GM19035 (cell line): Measurements from ENCODE around the gene PMPCA.
"Not testable (repeated sequence)": the region's sequence is repeated elsewhere in the genome, so short reads cannot be mapped to it uniquely, and the experiment has no call there.

Experiments
- ATAC-seq: cut with Tn5 transposase; IDR thresholded peaks from one replicate; pipeline ENCODE4 v1.9.1; 2021; ENCODE audit not compliant: unreplicated experiment

Gene PMPCA

DNA sequence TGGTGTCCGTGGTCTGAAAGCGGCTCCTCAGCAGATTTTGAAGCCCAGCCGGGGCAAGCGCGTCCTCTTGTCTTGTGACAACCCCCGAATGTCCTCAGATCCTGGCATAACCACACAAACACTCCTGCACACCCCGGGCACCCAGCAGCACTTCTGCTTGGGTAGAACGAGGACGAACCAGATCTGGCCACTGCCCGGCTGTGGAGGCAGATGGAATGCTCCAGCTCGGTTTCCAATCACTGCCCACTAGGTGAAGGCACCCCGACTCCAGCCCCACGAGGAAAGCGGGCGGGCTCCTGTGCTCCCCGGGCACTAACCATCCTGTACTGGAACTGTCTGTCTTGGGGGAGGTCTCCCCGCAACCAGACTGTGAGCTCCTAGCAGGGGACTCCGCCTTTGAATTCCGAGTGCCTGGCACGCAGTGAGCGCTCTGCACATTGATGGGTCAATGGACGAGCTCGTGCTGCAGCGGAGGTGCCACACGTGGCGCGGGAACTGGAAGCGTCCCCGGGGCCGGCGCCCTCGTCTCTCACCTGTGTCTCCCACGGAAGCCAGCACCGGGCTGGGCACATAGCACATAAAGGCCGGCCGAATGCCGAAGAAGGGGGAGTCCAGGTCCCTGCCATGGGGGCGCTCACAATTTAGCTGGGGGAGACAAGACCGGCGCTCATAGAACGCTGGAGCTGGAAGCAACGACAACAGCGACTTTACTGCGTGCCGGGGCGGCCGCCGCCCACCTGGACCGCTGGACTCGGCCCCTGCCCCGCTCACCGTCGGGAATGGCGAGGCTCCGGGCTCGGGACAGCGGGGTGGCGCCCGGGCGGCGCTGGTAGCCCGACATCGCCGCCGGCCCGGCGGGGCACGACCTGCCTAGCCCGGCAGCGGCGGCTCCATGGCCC lies 652 bp upstream of the PMPCA start:
- ATAC-seq = peak; percentile 22

GRCh38 chr9:136411378-136411777 lies 920 bp downstream of the PMPCA start:
- no peak for ATAC-seq

DNA sequence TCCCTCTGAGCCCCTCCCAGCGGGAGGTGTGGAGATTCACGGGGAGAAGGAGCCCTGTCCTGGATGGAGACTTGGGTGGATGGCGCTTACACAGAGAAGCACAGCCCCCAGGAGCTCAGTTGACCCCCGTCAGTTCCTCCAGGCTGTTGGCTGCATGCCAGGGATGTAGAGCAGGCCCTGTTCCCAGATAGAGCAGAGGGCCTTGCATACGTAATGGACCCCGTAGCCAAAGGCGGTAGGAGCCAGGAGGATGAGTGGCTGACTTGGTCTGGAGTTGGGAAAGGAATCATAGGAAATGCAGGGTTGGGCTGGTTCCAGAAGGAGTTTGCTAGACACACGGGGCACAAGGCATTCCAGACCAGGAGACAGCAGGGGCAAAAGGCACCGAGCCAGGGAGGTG lies 2.5 kb downstream of the PMPCA start:
- no peak for ATAC-seq

- no peak for ATAC-seq
These were observed 6.0 kb downstream of the PMPCA start for GRCh38 chr9:136416427-136416826.

- ATAC-seq = no peak
These were observed 6.5 kb downstream of the PMPCA start for GRCh38 chr9:136416914-136417313.

GRCh38 chr9:136418182-136419091 lies 8.0 kb downstream of the PMPCA start:
- no peak for ATAC-seq

DNA sequence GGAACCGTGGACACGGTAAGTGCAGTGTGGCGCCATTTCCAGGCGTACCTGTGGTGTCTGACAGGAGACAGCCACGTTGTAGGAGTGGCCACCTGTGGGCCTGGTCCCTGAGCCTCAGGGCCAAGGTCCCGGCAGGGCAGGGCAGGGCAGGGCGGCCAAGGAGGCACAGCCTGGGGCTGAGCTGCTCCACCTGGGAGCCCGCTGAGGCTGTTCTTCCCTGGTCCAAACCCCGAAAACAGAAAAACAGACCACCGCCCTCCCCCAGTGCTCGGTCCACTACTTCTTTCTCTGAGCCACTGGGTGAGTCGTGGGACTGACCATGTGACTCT lies 8.6 kb downstream of the PMPCA start:
- ATAC-seq = no peak

DNA sequence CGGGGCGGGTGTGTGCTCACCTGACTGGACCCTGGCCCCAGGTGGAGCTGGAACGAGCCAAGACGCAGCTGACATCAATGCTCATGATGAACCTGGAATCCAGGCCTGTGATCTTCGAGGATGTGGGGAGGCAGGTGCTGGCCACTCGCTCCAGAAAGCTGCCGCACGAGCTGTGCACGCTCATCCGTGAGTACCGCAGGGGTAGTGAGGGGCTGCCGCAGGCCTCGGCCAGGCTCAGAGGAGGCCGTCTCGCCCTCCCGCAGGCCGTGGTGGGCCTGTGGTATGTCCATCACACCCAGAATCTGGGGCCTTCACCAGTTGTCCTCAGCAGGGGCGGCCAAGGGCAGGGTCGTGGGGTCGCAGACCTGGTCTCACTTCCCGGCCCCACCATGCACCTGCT lies 11.3 kb downstream of the PMPCA start:
- ATAC-seq = no peak

- no peak for ATAC-seq
These were observed 12.4 kb downstream of the PMPCA start for GRCh38 chr9:136422876-136423275.

- ATAC-seq = no peak
These were observed 13.1 kb downstream of the PMPCA start for GRCh38 chr9:136423432-136424146.

DNA sequence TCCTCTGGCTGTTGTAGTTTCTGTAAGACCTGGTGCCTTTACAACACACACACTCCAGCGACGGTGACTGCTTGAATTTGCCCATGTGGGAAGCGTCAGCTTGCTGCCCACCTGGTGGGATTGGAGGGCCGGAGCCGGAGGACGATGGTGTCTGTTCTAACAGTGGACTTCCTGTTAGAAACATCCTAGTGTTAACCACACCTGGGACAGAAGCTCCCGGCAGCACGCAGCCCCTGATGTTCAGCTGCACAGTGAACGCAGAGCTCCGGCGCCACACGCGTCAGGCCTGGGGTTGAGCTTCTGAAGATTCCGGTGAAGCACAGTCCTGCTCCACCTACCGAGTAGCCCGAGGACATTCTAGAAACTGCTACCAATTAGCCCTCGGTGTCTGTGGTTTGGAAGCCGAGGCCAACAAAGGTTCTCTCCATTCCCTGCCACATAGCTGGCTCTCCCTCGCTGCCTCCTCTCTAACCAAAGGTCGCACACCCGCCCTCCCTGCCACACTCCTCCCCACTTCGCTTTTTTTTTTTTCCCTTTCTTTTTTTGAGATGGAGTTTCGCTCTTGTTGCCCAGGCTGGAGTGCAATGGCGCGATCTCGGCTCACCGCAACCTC lies 14.4 kb downstream of the PMPCA start:
- ATAC-seq = no peak

- not testable (repeated sequence) for ATAC-seq
These were observed 14.9 kb downstream of the PMPCA start for GRCh38 chr9:136425367-136425766.

- ATAC-seq = no peak
These were observed 16.3 kb downstream of the PMPCA start for GRCh38 chr9:136426787-136427186.

- no peak for ATAC-seq
These were observed 18.7 kb downstream of the PMPCA start for GRCh38 chr9:136429075-136429628.

DNA sequence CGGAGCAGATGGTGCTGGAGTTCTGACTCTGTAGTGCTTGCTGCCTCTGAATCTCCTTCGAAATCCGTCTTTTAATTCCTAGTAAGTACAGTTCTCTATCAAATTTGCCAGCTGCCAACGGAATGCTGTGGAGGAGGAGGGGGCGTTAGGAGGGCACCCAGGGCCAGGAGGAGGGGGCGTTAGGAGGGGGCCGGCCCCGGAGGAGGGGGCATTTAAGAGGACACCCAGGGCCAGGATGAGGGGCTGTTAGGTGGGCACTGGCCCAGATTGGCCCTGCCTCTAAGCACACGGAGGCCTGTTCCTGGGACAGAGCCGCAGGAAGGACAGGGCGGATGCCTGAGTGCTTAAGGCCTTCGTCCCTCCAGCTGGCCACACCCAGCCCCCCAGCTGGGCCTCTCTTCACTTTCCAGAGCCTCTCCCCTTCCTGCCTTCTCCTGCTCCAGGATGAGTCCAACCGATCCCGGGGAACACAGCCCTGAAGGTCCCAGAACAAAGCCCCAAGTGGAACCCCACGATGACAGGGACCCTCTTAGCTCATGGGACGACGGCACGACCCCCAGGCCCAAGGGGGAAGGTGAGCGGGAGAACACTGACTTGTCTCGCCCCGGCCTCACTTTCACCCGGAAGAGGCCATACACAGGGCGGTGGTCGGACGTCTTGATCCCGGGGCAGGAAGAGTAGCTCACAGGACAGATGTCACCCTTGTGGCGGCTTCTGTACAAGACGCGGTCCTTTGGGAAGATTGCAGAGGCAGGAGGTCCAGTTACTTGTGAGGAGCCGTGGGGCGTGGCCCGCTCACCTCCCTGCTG lies 19.4 kb downstream of the PMPCA start:
- no peak for ATAC-seq

DNA sequence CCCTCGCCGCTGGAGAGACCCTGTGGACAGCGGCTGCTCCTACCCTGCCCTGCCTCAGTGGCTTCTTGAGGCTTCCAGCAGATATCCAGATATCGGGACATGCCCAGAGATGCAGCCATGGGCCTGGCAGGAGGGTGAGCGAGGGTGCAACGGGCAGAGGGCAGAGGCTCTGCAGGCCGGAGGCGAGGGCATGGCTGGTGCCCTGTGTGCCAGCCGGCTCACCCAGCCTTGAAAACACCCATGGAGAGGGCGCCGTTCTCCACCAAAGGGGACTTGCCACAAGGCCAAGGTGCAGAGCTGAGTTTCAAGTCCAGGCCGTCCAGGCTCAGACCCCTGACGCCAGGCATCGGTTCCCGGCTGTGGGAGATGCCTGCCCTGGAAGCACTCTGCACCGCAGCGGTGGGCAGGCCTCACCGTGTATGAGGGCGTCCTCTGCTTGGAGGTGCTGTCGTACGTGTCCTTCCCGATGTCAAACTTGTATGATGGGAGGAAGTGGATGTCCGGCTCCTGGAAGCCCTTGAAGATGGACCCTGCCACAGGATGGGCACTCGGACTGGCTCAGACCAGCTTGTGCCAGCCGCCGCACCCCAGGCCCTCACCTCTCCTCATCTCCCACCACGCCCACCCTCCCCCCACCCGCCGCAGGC lies 20.3 kb downstream of the PMPCA start:
- no peak for ATAC-seq

DNA sequence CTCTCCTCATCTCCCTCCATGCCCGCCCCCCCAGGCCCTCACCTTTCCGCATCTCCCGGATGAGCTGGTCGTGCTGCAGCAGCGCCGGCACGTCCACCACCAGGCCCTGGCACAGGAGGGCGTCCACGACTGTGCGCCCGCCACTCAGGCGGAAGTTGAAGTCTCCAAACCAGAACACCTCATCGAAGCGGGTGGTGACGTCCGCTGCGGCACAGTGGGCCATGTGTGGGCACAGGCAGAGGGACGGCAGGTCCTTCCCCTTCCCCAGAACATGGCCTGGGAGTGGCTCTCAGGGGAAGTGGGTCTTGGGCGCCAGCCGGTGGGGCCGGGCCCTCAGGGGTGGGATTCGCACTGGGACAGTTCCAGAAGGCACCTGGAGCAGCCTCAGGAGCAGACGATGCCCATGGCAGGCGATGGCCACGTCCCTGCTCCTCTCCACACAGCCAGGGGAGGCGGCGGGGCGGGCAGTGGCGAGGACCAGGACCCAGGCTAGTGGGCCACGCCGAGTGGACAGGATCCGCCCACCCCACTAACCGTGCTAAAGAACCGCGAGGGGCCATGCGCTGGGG lies 21.4 kb downstream of the PMPCA start:
- no peak for ATAC-seq

- no peak for ATAC-seq
These were observed 22.1 kb downstream of the PMPCA start for GRCh38 chr9:136432591-136432990.
